Bronchial smooth muscle cell (primary cell): Measurements from ENCODE around the gene PHOX2A. TPM values are rescaled to one million over a fixed set of nuclear protein-coding genes. Genes with fewer than 3 reads are reported as not detected.

ENCODE experiments used
- total RNA-seq: library from RNA; depleted of rRNA; stranded (reverse); fragments of >200 nt; gene quantifications from 2 replicates; pipeline ENCODE4 v1.2.1, GENCODE V29; 2014

Gene PHOX2A
- total RNA-seq = not detected in 2 replicates

GRCh38 chr11:72244060-72244360 is at the start of gene PHOX2A:
TSS of gene PHOX2A (minus strand) at chr11:72244176. CDS start at chr11:72244004, 172 bp downstream.

GRCh38 chr11:72224564-72225410 is 19.2 kb downstream of the PHOX2A start, which contains the start of gene INPPL1:
TSS of gene INPPL1 (plus strand) at chr11:72224767. CDS start at chr11:72224985, 218 bp downstream.

GRCh38 chr11:72216638-72217037 is 27.3 kb downstream of the PHOX2A start, which contains the start of gene FOLR2:
TSS of gene FOLR2 (plus strand) at chr11:72216794. CDS start at chr11:72218585, 1,791 bp downstream.

GRCh38 chr11:72191961-72192381 is 52.0 kb downstream of the PHOX2A start, which contains the start of gene FOLR1:
TSS of gene FOLR1 (plus strand) at chr11:72192140. CDS start at chr11:72192174, 34 bp downstream.

Other genes starting within 250 kb of the PHOX2A start
- gene IL18BP, start 245.3 kb downstream of the PHOX2A start, total RNA-seq = 1.3 and 2.0 TPM in 2 replicates
- gene NUMA1, start 163.6 kb downstream of the PHOX2A start, total RNA-seq = 154 and 194 TPM in 2 replicates
- 3.9 and 13.5 TPM in 2 replicates for gene LRRC51, start 163.3 kb downstream of the PHOX2A start, total RNA-seq
- gene LAMTOR1, start 140.9 kb downstream of the PHOX2A start, total RNA-seq = 86.1 and 89.2 TPM in 2 replicates
- not detected in 2 replicates for gene TOMT, start 138.3 kb downstream of the PHOX2A start, total RNA-seq
- gene ANAPC15, start 131.5 kb downstream of the PHOX2A start, total RNA-seq = 25.9 and 41.6 TPM in 2 replicates
- gene FOLR3, start 108.5 kb downstream of the PHOX2A start, total RNA-seq = 0.34 and 1.4 TPM in 2 replicates
- not detected in 2 replicates for gene FOLR1, start 52.0 kb downstream of the PHOX2A start, total RNA-seq
- not detected in 2 replicates for gene FOLR2, start 27.4 kb downstream of the PHOX2A start, total RNA-seq
- gene INPPL1, start 19.4 kb downstream of the PHOX2A start, total RNA-seq = 44.8 and 49.0 TPM in 2 replicates
- 24.0 and 33.7 TPM in 2 replicates for gene CLPB, start 190.4 kb upstream of the PHOX2A start, total RNA-seq